ENCODE measurements around the gene C1QTNF12. TPM values are rescaled to one million over a fixed set of nuclear protein-coding genes. Genes with fewer than 3 reads are reported as not detected.

Gene C1QTNF12
- total RNA-seq, 2 experiments from 2014 or later = 2.6 to 4.9 TPM

DNA sequence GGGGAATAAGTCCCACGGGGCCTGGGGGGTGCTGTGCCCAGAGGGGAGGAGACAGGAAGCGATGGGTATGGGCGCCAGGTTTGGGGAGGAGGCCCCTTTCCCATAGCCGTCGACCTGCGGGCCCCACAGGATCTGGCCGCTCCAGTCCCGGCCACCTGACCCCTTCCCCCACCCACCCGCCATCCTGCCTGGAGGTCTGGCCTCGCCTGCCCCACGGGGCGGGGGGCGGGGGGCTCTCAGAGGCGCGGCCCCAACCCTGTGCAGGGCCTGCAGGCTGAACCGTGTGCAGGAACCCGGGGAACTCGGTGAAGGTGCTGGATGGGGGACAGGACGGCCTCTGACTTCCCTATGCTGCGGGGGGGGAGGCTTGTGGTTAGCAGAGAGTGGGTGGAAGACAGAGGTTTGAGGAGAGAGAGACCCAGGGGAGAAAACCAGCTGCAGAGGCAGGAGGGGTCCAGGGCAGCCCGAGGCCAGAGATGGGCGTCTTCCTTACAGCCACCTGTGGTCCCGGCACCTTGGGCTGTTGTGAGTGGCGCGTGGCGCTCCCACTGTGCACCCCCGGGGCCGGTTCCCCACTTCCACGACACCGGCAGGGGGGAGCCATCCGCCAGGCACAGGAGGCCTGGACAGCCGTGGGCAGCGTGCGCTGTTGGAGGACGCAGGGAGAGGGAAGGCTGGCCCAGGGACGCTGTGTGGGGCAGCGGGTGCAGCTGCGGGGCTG is 37.6 kb downstream of the C1QTNF12 start:
- Mint-ChIP-seq H3K4me1 (ENCODE audit: low read depth) (peaks cover 31% of the 10 kb centered on the region), H3K27me3 (no peaks in the 10 kb centered on the region), H3K9me3 (no peaks in the 10 kb centered on the region), H3K4me3 (peak overlapping the region; percentile 79), H3K27ac (peak overlapping the region; percentile 98), H3K36me3 (ENCODE audit: low read depth) (peaks cover 18% of the 10 kb centered on the region)
- DNase-seq (peak; percentile 86), ATAC-seq (peak; percentile 17)
- TF ChIP-seq, protein P1, sequence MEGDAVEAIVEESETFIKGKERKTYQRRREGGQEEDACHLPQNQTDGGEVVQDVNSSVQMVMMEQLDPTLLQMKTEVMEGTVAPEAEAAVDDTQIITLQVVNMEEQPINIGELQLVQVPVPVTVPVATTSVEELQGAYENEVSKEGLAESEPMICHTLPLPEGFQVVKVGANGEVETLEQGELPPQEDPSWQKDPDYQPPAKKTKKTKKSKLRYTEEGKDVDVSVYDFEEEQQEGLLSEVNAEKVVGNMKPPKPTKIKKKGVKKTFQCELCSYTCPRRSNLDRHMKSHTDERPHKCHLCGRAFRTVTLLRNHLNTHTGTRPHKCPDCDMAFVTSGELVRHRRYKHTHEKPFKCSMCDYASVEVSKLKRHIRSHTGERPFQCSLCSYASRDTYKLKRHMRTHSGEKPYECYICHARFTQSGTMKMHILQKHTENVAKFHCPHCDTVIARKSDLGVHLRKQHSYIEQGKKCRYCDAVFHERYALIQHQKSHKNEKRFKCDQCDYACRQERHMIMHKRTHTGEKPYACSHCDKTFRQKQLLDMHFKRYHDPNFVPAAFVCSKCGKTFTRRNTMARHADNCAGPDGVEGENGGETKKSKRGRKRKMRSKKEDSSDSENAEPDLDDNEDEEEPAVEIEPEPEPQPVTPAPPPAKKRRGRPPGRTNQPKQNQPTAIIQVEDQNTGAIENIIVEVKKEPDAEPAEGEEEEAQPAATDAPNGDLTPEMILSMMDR (IDR thresholded peaks at IDR 0.05) = no peak
- intact Hi-C loops (cut with micrococcal nuclease) = loop anchor here (10.0 kb wide), 1 partner anchor 64 kb away; no protein-coding TSS in a partner anchor
- ChIA-PET POLR2A (interaction anchor here (0.7 to 1.7 kb wide), 5 partner anchors 15 to 176 kb away, joined by 3 to 4 read pairs (median 4); no protein-coding TSS in a partner anchor), CTCF (interaction anchor here (1.3 to 3.7 kb wide), 4 partner anchors 11 to 87 kb away, joined by 3 to 20 read pairs (median 5); no protein-coding TSS in a partner anchor)

- H3K9me3 Mint-ChIP-seq = no peaks in the 10 kb centered on the region
- peaks cover 18% of the 10 kb centered on the region for H3K36me3 Mint-ChIP-seq (ENCODE audit: low read depth)
- POLR2A ChIA-PET = interaction anchor here (0.7 to 3.7 kb wide), 9 partner anchors 8 to 51 kb away, joined by 3 to 18 read pairs (median 3); partner anchors contain the start of gene TNFRSF4
- peaks cover 31% of the 10 kb centered on the region for H3K4me1 Mint-ChIP-seq (ENCODE audit: low read depth)
- TF ChIP-seq, protein P1 (IDR thresholded peaks at IDR 0.05) = no peak
- ATAC-seq = no peak
- no peak for DNase-seq
- CTCF ChIA-PET = interaction anchor here (1.2 to 3.7 kb wide), 3 partner anchors 14 to 143 kb away, joined by 3 to 20 read pairs (median 4); no protein-coding TSS in a partner anchor
- H3K27ac Mint-ChIP-seq = peak overlapping the region; percentile 98
- peak overlapping the region; percentile 79 for H3K4me3 Mint-ChIP-seq
- intact Hi-C loops (cut with micrococcal nuclease) = loop anchor here (10.0 kb wide), 1 partner anchor 63 kb away; no protein-coding TSS in a partner anchor
- H3K27me3 Mint-ChIP-seq = no peaks in the 10 kb centered on the region
Observed at GRCh38 chr1:1207571-1207892, 39.0 kb downstream of the C1QTNF12 start.

GRCh38 chr1:1206966-1207531 is 39.5 kb downstream of the C1QTNF12 start:
- ChIA-PET POLR2A (interaction anchor here (0.7 to 3.7 kb wide), 8 partner anchors 8 to 48 kb away, joined by 3 to 18 read pairs (median 3); partner anchors contain the start of gene TNFRSF4), CTCF (interaction anchor here (1.2 to 3.7 kb wide), 3 partner anchors 13 to 143 kb away, joined by 3 to 20 read pairs (median 4); no protein-coding TSS in a partner anchor)
- ATAC-seq (no peak), DNase-seq (peak; percentile 50)
- Mint-ChIP-seq H3K27me3 (no peaks in the 10 kb centered on the region), H3K4me3 (peak overlapping the region; percentile 79), H3K27ac (peak overlapping the region; percentile 98), H3K4me1 (ENCODE audit: low read depth) (peaks cover 31% of the 10 kb centered on the region), H3K36me3 (ENCODE audit: low read depth) (peaks cover 16% of the 10 kb centered on the region), H3K9me3 (no peaks in the 10 kb centered on the region)
- intact Hi-C loops (cut with micrococcal nuclease) = loop anchor here (10.0 kb wide), 1 partner anchor 62 kb away; no protein-coding TSS in a partner anchor
- TF ChIP-seq, protein P1 (IDR thresholded peaks at IDR 0.05) = no peak

DNA sequence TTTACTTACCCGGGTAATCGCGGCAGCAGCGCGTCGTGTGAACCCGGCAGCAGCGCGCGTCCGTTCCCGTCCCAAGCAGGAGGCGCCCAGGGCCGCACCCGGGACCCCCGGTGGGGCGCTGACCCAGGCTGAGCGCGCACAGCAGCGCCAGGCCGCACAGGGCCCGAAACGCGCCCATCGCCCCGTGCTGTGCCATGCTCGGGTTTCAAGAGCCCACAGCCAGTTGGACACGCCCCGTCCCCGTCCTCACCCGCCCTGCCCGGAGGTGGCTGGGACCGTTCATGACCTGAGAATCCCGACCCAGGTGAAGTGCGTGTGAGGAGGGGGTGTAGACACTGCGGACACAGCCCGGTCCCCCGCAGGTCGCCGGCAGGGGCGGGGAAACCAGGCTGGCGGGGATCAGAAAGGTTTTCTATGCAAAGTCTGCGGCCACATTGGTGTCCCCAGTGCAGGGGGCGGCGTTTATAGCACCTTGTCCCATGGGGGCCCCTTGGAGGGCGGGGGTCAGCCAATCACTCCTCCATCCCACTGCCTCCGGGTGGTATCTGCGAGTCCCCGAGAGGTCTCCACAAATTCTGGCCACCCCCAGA is 40.1 kb downstream of the C1QTNF12 start, which contains the start of gene TNFRSF18:
Gene TNFRSF18 (minus strand): TSS at position 217 of the 590 bp plus-strand sequence. CDS start 21 bp downstream, at position 196.
- peak; percentile 70 for DNase-seq
- Mint-ChIP-seq H3K27ac (peak within 1 kb of the TSS; percentile 98), H3K36me3 (ENCODE audit: low read depth) (peaks cover 14% of the 10 kb centered on the region), H3K4me1 (ENCODE audit: low read depth) (peaks cover 31% of the 10 kb centered on the region), H3K9me3 (no peaks in the 10 kb centered on the region), H3K4me3 (peak within 1 kb of the TSS; percentile 79), H3K27me3 (no peaks in the 10 kb centered on the region)
- POLR2A ChIA-PET = interaction anchor here (0.5 to 3.7 kb wide), 7 partner anchors 9 to 90 kb away, joined by 3 to 18 read pairs (median 3); partner anchors contain the start of gene TNFRSF4
- ATAC-seq = peak; percentile 11
- TF ChIP-seq, protein P1 (IDR thresholded peaks at IDR 0.05) = no peak
- intact Hi-C loops (cut with micrococcal nuclease) = loop anchor here (10.0 kb wide), 1 partner anchor 62 kb away; no protein-coding TSS in a partner anchor
- CTCF ChIA-PET = interaction anchor here (1.4 to 3.7 kb wide), 2 partner anchors 44 to 84 kb away, joined by 3 to 20 read pairs; no protein-coding TSS in a partner anchor

All from activated CD8-positive, alpha-beta T cell treated with anti-CD3 and anti-CD28 coated beads for 36 hours (primary cell).